K562 (cell line): ENCODE measurements around the gene CNTROB. TPM values are rescaled to one million over a fixed set of nuclear protein-coding genes. Genes with fewer than 3 reads are reported as not detected.

ENCODE experiments used
- CBFB ChIP-seq: sonication (generic); formaldehyde crosslinking; IDR thresholded peaks from 2 replicates; pipeline ENCODE4 v1.4.0; 2020; ENCODE audit warnings: mild to moderate bottlenecking, missing genetic modification reagents
- CCNT2 ChIP-seq: IDR thresholded peaks from 2 replicates; pipeline ENCODE4 v1.6.1; 2011; ENCODE audit warnings: borderline replicate concordance, low read depth, mild to moderate bottlenecking, moderate library complexity, mixed read lengths, low read length; ENCODE audit not compliant: insufficient read length; ENCODE audit errors: extremely low read depth
- GATA2 ChIP-seq: sonication (generic); formaldehyde crosslinking; IDR thresholded peaks from 2 replicates; pipeline ENCODE4 v1.4.0; 2020; ENCODE audit warnings: mild to moderate bottlenecking, missing genetic modification reagents
- HDAC1 ChIP-seq, 2 experiments: fragments of 450-650 bp; IDR thresholded peaks; 2 replicates each; pipeline ENCODE4 v1.6.1; 2016 to 2017; ENCODE audit warnings: inconsistent platforms in 1 of 2, mild to moderate bottlenecking in 1 of 2, moderate library complexity in 1 of 2
- HMGN3 ChIP-seq: IDR thresholded peaks from 2 replicates; pipeline ENCODE4 v1.6.1; 2011; ENCODE audit warnings: borderline replicate concordance, low read depth, mild to moderate bottlenecking, mixed read lengths, low read length; ENCODE audit not compliant: insufficient read length; ENCODE audit errors: extremely low read depth
- MAZ ChIP-seq, 2 experiments: fragments of 450-650 bp in 1 of 2; sonication (generic) in 1 of 2; formaldehyde crosslinking; IDR thresholded peaks in 1 of 2; conservative IDR thresholded peaks in 1 of 2; 2 replicates each; pipeline versions ENCODE4 v1.4.0 to v1.5.0; 2020; ENCODE audit warnings: mild to moderate bottlenecking in 1 of 2, missing genetic modification reagents in 1 of 2
- MCM3 ChIP-seq: fragments of 450-650 bp; IDR thresholded peaks from 2 replicates; pipeline ENCODE4 v1.6.1; 2016
- NFIC ChIP-seq: fragments of 450-650 bp; IDR thresholded peaks from 2 replicates; pipeline ENCODE4 v1.6.1; 2017; ENCODE audit warnings: mild to moderate bottlenecking, inconsistent platforms
- PHF8 ChIP-seq: fragments of 200-600 bp; sonication (generic); IDR thresholded peaks from 2 replicates; pipeline ENCODE4 v1.6.1; 2012; ENCODE audit warnings: mixed run types, mild to moderate bottlenecking, inconsistent platforms, low read length, moderate library complexity, borderline replicate concordance
- POLR2G ChIP-seq: fragments of 200-400 bp; formaldehyde crosslinking; IDR thresholded peaks from 2 replicates; pipeline ENCODE4 v1.6.1; 2017; ENCODE audit warnings: low read depth, mild to moderate bottlenecking, antibody characterized with exemption, low read length, moderate library complexity
- ZBTB17 ChIP-seq: fragments of 450-650 bp; formaldehyde crosslinking; IDR thresholded peaks from 2 replicates; pipeline ENCODE4 v1.4.0; 2020; ENCODE audit warnings: mild to moderate bottlenecking
- polyA plus RNA-seq, 8 experiments: library from polyadenylated mRNA; depleted of rRNA in 4 of 8; stranded (reverse) in 5 of 8; unstranded in 3 of 8; fragments of >200 nt; fragmentation: Nextera tagmentation in 2 of 8; fragmentation: Illumina TruSeq in 1 of 8; extraction: Ambion mirVana in 2 of 8; extraction: Trizol in 1 of 8; gene quantifications; 2 replicates each; pipeline versions ENCODE4 v1.2.1 to v1.2.3, GENCODE V29; 2011 to 2014; ENCODE audit warnings: inconsistent platforms in 1 of 8, missing spikeins in 1 of 8
- total RNA-seq, 7 experiments: library from RNA; depleted of rRNA in 6 of 7; stranded (reverse); fragments of >200 nt in 6 of 7; fragmentation: Illumina TruSeq in 2 of 7; extraction: Trizol in 2 of 7; gene quantifications; 2 replicates each; pipeline versions ENCODE4 v1.2.1 to v1.2.3, GENCODE V29; 2011 to 2021; ENCODE audit warnings: low replicate concordance in 1 of 7
- TF ChIP-seq, protein P1 (sequence below): fragments of 250-450 bp; sonication (Bioruptor Pico); IDR thresholded peaks from 2 replicates; pipeline ENCODE4 v1.4.0; 2020
- TF ChIP-seq, protein P2 (sequence below): fragments of 450-650 bp; IDR thresholded peaks from 2 replicates; pipeline ENCODE4 v1.6.1; 2016
- TF ChIP-seq, protein P3 (sequence below): IDR thresholded peaks from 2 replicates; pipeline ENCODE4 v1.6.1; 2012; ENCODE audit warnings: low read depth, low read length, improper control_type of control experiment, borderline replicate concordance
- TF ChIP-seq, protein P4 (sequence below), 2 experiments: fragments of 200-800 bp in 1 of 2; sonication (Bioruptor generic) in 1 of 2; sonication (generic) in 1 of 2; formaldehyde crosslinking in 1 of 2; IDR thresholded peaks in 1 of 2; conservative IDR thresholded peaks in 1 of 2; 2 replicates each; pipeline versions ENCODE4 v1.5.0 to v1.6.1; 2016 to 2020; ENCODE audit warnings: missing compliant biosample characterization in 1 of 2, missing genetic modification characterization in 1 of 2, missing genetic modification reagents in 1 of 2
- TF ChIP-seq, protein P5 (sequence below): fragments of 250-450 bp; sonication (Bioruptor Pico); IDR thresholded peaks from 2 replicates; pipeline ENCODE4 v1.5.0; 2021; ENCODE audit warnings: mild to moderate bottlenecking, borderline replicate concordance

The CNTROB gene
- total and polyA plus RNA-seq, 9 of the 15 experiments (the other 6 are each of a cell fraction or from before 2014, with no cell fraction given): 1.9 to 33.3 (median 23.0) TPM

DNA sequence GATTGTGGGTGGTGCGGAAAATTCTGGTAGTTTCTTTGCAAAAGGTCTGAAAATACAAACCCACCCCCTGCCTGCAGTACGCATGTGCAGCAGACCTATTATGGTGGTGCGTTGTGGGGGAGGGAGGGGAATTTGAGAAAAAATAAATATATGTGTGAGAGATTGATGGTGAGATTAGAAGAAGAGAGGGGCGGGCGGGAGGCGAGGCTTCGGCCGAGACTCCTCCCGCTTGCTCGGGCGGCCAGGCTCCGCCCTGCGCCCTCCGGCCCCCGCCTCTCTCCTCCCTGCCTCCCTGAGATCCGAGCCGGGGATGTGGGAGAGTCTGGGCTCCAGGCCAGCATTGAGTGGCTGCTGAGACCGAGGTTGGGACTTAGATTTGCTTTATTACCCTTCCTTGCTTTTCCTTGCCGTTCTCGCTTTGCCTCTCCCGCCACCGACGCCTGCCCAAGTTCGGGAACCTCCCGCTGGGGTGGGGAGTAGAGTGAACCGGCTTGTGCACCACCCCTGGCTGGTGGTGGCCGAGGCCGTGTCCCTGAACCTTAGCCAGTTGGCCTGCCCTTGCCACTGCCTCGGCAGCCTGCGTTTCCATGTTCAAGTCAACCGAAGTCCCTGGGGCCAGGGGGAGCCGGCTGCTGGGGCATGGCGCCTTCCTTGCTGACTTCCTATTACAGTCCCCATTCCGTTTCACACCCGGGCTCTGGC lies 44.4 kb upstream of the CNTROB start (continued):
- TF ChIP-seq, protein P1, sequence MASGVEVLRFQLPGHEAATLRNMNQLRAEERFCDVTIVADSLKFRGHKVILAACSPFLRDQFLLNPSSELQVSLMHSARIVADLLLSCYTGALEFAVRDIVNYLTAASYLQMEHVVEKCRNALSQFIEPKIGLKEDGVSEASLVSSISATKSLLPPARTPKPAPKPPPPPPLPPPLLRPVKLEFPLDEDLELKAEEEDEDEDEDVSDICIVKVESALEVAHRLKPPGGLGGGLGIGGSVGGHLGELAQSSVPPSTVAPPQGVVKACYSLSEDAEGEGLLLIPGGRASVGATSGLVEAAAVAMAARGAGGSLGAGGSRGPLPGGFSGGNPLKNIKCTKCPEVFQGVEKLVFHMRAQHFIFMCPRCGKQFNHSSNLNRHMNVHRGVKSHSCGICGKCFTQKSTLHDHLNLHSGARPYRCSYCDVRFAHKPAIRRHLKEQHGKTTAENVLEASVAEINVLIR (CRISPR knock-in tag): no peak
- peak; percentile 64 for TF ChIP-seq POLR2G
- TF ChIP-seq, protein P2, sequence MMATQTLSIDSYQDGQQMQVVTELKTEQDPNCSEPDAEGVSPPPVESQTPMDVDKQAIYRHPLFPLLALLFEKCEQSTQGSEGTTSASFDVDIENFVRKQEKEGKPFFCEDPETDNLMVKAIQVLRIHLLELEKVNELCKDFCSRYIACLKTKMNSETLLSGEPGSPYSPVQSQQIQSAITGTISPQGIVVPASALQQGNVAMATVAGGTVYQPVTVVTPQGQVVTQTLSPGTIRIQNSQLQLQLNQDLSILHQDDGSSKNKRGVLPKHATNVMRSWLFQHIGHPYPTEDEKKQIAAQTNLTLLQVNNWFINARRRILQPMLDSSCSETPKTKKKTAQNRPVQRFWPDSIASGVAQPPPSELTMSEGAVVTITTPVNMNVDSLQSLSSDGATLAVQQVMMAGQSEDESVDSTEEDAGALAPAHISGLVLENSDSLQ: peak; percentile 28
- no peak for TF ChIP-seq MCM3
- TF ChIP-seq, protein P3, sequence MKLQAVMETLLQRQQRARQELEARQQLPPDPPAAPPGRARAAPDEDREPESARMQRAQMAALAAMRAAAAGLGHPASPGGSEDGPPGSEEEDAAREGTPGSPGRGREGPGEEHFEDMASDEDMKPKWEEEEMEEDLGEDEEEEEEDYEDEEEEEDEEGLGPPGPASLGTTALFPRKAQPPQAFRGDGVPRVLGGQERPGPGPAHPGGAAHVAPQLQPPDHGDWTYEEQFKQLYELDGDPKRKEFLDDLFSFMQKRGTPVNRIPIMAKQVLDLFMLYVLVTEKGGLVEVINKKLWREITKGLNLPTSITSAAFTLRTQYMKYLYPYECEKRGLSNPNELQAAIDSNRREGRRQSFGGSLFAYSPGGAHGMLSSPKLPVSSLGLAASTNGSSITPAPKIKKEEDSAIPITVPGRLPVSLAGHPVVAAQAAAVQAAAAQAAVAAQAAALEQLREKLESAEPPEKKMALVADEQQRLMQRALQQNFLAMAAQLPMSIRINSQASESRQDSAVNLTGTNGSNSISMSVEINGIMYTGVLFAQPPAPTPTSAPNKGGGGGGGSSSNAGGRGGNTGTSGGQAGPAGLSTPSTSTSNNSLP: peak; percentile 89
- TF ChIP-seq MAZ (CRISPR knock-in tag; conservative IDR thresholded peaks at IDR 0.05 in 1 of 2, IDR thresholded peaks at IDR 0.05 in 1 of 2): peak; percentile 41 to 89; a peak in 3 of 4 replicates
- peak; percentile 67; the same call in 1 of the 2 replicates for TF ChIP-seq GATA2 (CRISPR knock-in tag)
- peak; percentile 26; the same call in 1 of the 2 replicates for TF ChIP-seq CBFB (CRISPR knock-in tag)
- peak; percentile 36; the same call in 1 of the 2 replicates for TF ChIP-seq PHF8
- TF ChIP-seq HDAC1 (IDR thresholded peaks at IDR 0.05): 0 out of 4 replicates have a peak, but pooled peaks of 1 of the 2 experiments have one; percentile 25
- TF ChIP-seq, protein P4, sequence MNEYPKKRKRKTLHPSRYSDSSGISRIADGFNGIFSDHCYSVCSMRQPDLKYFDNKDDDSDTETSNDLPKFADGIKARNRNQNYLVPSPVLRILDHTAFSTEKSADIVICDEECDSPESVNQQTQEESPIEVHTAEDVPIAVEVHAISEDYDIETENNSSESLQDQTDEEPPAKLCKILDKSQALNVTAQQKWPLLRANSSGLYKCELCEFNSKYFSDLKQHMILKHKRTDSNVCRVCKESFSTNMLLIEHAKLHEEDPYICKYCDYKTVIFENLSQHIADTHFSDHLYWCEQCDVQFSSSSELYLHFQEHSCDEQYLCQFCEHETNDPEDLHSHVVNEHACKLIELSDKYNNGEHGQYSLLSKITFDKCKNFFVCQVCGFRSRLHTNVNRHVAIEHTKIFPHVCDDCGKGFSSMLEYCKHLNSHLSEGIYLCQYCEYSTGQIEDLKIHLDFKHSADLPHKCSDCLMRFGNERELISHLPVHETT (CRISPR knock-in tag; conservative IDR thresholded peaks at IDR 0.05 in 1 of 2, IDR thresholded peaks at IDR 0.05 in 1 of 2): peak in 1 of 2 experiments; percentile 51; a peak in 1 of 4 replicates
- peak; percentile 67 for TF ChIP-seq HMGN3
- peak; percentile 88 for TF ChIP-seq CCNT2
- TF ChIP-seq, protein P5, sequence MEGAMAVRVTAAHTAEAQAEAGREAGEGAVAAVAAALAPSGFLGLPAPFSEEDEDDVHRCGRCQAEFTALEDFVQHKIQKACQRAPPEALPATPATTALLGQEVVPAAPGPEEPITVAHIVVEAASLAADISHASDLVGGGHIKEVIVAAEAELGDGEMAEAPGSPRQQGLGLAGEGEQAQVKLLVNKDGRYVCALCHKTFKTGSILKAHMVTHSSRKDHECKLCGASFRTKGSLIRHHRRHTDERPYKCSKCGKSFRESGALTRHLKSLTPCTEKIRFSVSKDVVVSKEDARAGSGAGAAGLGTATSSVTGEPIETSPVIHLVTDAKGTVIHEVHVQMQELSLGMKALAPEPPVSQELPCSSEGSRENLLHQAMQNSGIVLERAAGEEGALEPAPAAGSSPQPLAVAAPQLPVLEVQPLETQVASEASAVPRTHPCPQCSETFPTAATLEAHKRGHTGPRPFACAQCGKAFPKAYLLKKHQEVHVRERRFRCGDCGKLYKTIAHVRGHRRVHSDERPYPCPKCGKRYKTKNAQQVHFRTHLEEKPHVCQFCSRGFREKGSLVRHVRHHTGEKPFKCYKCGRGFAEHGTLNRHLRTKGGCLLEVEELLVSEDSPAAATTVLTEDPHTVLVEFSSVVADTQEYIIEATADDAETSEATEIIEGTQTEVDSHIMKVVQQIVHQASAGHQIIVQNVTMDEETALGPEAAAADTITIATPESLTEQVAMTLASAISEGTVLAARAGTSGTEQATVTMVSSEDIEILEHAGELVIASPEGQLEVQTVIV (CRISPR knock-in tag): no peak
- 0 out of 2 replicates have a peak, but pooled peaks have one; percentile 20 for TF ChIP-seq ZBTB17
- peak; percentile 87 for TF ChIP-seq NFIC
